ENCODE data around the gene CILP2.

The CILP2 gene

DNA sequence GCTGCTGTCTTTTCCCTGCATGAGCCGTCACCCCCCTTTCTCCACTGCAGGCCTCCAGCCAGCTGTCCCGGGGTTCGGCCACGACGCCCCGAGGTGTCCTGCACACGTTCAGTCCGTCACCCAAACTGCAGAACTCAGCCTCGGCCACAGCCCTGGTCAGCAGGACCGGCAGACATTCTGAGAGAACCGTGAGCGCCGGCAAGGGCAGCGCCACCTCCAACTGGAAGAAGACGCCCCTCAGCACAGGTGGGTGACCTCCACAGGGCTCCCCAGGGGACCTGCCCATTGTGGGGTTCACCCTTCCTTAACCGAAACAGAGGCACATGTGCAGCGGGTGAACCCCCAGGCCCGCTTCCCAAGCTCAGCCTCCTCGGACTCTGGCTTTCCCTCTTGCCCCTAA lies 35.8 kb upstream of the CILP2 start:
- H4K20me1 ChIP-seq (ENCODE audit: low read depth, low read length): no peaks in the 10 kb centered on the region
- H3K9me2 ChIP-seq (replicated peaks; ENCODE audit: insufficient read depth, low read length): no peaks in the 10 kb centered on the region
- no peak overlapping the region for H3K4me2 ChIP-seq (ENCODE audit: low read depth, low read length, poor library complexity, severe bottlenecking)
- H2AFZ ChIP-seq (ENCODE audit: low read depth, low read length, severe bottlenecking): no peak overlapping the region
- no peak overlapping the region for H3K4me3 ChIP-seq (ENCODE audit: insufficient read depth, low read length, poor library complexity, severe bottlenecking)
- H3F3A ChIP-seq (ENCODE audit: insufficient read depth): no peaks in the 10 kb centered on the region
- H3K36me3 ChIP-seq (ENCODE audit: low read length): peaks cover 6% of the 10 kb centered on the region
- H3K9ac ChIP-seq (ENCODE audit: low read length): no peak overlapping the region
- H3K9me3 ChIP-seq (ENCODE audit: insufficient read depth, low read length): no peaks in the 10 kb centered on the region
- TF ChIP-seq, protein P1, sequence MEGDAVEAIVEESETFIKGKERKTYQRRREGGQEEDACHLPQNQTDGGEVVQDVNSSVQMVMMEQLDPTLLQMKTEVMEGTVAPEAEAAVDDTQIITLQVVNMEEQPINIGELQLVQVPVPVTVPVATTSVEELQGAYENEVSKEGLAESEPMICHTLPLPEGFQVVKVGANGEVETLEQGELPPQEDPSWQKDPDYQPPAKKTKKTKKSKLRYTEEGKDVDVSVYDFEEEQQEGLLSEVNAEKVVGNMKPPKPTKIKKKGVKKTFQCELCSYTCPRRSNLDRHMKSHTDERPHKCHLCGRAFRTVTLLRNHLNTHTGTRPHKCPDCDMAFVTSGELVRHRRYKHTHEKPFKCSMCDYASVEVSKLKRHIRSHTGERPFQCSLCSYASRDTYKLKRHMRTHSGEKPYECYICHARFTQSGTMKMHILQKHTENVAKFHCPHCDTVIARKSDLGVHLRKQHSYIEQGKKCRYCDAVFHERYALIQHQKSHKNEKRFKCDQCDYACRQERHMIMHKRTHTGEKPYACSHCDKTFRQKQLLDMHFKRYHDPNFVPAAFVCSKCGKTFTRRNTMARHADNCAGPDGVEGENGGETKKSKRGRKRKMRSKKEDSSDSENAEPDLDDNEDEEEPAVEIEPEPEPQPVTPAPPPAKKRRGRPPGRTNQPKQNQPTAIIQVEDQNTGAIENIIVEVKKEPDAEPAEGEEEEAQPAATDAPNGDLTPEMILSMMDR (IDR thresholded peaks at IDR 0.05; ENCODE audit: insufficient read depth, low read length, poor library complexity, severe bottlenecking): no peak
- no peak for TF ChIP-seq EZH2phosphoT487 (conservative IDR thresholded peaks at IDR 0.05; ENCODE audit: low read length)
- H3K27me3 ChIP-seq (ENCODE audit: low read length): no peaks in the 10 kb centered on the region
- H3K27ac ChIP-seq (ENCODE audit: low read depth, low read length): no peak overlapping the region
- no peaks in the 10 kb centered on the region for H3K79me2 ChIP-seq (ENCODE audit: insufficient read depth, low read length)

DNA sequence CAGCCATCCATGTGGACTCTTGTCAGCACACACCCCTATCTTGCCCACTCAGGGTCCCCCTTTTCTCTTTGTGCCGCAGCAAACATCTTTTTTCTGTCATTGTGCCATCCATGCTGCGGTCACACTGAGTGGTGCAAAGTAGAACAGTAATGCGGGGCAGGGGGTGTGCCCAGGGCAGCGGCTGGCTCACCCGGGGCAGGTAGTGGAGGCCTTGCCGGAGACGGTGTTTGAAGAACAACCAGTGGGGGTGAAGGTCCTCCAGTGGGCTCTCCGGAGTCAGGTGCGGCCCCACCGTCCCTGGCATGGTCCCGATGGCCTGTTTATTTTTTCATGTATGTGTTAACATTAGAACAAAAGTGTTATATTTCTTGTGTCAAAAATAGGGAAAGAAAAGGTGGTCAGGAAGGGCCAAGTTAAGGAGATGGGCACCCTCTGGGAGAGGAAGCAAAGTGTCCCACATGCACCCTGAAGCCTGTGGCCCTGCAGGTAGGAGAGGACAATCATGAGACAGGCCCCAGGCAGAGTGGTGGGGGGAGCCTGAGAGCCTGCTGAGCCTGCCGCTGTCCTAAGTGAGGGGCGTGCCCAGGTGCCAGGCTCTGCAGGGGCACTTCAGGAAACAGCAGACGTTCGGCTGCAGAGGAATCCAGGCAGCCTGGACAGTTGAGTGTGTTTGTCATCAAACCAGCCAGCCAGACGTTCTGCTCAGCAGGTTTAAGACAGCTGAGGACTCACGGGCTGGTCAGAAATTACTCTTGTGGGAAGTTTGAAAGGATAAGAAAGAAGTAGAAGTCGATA lies 35.1 kb upstream of the CILP2 start:
- Histone ChIP-seq H4K20me1 (ENCODE audit: low read depth, low read length) (no peaks in the 10 kb centered on the region), H3K9ac (ENCODE audit: low read length) (no peak overlapping the region), H3K4me2 (ENCODE audit: low read depth, low read length, poor library complexity, severe bottlenecking) (no peak overlapping the region), H3K27ac (ENCODE audit: low read depth, low read length) (no peak overlapping the region), H3F3A (ENCODE audit: insufficient read depth) (no peaks in the 10 kb centered on the region), H3K27me3 (ENCODE audit: low read length) (no peaks in the 10 kb centered on the region), H3K36me3 (ENCODE audit: low read length) (peaks cover 6% of the 10 kb centered on the region), H3K4me3 (ENCODE audit: insufficient read depth, low read length, poor library complexity, severe bottlenecking) (no peak overlapping the region), H3K9me2 (replicated peaks; ENCODE audit: insufficient read depth, low read length) (no peaks in the 10 kb centered on the region), H2AFZ (ENCODE audit: low read depth, low read length, severe bottlenecking) (no peak overlapping the region), H3K79me2 (ENCODE audit: insufficient read depth, low read length) (no peaks in the 10 kb centered on the region), H3K9me3 (ENCODE audit: insufficient read depth, low read length) (no peaks in the 10 kb centered on the region)
- TF ChIP-seq, protein P1 (IDR thresholded peaks at IDR 0.05; ENCODE audit: insufficient read depth, low read length, poor library complexity, severe bottlenecking): no peak
- no peak for TF ChIP-seq EZH2phosphoT487 (conservative IDR thresholded peaks at IDR 0.05; ENCODE audit: low read length)

DNA sequence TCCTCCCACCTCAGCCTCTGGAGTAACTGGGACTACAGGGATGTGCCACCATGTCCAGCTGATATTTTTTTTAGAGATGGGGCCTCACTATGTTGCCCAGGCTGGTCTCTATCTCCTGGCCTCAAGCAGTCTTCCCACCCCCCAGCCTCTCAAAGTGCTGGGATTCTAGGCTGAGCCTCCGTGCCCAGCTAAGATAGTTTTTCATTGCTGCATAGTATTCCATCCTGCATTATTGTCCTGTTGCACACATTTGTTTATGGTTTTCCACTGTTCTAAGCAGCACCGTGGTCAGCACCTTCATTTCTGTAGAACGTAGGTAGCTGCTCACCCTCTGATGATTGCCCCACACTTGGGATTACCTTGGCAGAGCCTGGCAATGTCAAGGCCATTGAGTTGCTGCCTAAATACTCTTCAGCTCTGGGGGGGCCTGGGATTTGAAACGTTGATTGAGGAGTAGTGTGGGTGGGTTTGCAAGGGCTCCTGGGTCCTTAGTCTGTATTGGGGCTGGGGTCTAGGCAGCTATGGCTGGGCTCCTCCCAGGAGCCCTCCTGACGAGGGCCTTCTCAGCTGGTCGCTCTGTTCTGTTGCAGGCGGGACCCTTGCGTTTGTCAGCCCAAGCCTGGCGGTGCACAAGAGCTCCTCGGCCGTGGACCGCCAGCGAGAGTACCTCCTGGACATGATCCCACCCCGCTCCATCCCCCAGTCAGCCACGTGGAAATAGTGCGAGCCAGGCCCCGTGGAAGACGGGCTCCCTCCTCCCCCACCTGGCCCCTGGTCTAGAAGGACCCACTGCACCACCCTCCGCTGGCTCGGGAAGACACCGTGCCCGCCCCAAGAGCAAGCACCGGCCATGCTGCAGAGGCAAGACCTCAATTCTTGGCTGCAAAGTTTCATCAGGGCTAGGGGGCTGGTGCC lies 33.1 kb upstream of the CILP2 start:
- no peak overlapping the region for H3K4me2 ChIP-seq (ENCODE audit: low read depth, low read length, poor library complexity, severe bottlenecking)
- no peak for TF ChIP-seq EZH2phosphoT487 (conservative IDR thresholded peaks at IDR 0.05; ENCODE audit: low read length)
- TF ChIP-seq, protein P1 (IDR thresholded peaks at IDR 0.05; ENCODE audit: insufficient read depth, low read length, poor library complexity, severe bottlenecking): no peak
- H3K27ac ChIP-seq (ENCODE audit: low read depth, low read length): no peak overlapping the region
- no peaks in the 10 kb centered on the region for H3K9me2 ChIP-seq (replicated peaks; ENCODE audit: insufficient read depth, low read length)
- H3K4me3 ChIP-seq (ENCODE audit: insufficient read depth, low read length, poor library complexity, severe bottlenecking): no peak overlapping the region
- no peaks in the 10 kb centered on the region for H3K9me3 ChIP-seq (ENCODE audit: insufficient read depth, low read length)
- H4K20me1 ChIP-seq (ENCODE audit: low read depth, low read length): no peaks in the 10 kb centered on the region
- no peak overlapping the region for H2AFZ ChIP-seq (ENCODE audit: low read depth, low read length, severe bottlenecking)
- H3F3A ChIP-seq (ENCODE audit: insufficient read depth): 0 out of 2 replicates have a peak, but pooled peaks cover 2% of the 10 kb centered on the region
- no peak overlapping the region for H3K9ac ChIP-seq (ENCODE audit: low read length)
- H3K79me2 ChIP-seq (ENCODE audit: insufficient read depth, low read length): no peaks in the 10 kb centered on the region
- H3K36me3 ChIP-seq (ENCODE audit: low read length): peaks cover 6% of the 10 kb centered on the region
- H3K27me3 ChIP-seq (ENCODE audit: low read length): no peaks in the 10 kb centered on the region
